HepG2 (cell line): Measurements from ENCODE around the gene PNKD. TPM values are rescaled to one million over a fixed set of nuclear protein-coding genes. Genes with fewer than 3 reads are reported as not detected.
A peak's percentile ranks its signal among the peaks of the same experiment; 100 is the strongest.

Experiments
- CEBPB ChIP-seq: IDR thresholded peaks from 2 replicates; pipeline ENCODE4 v1.6.1; 2011; ENCODE audit warnings: low read depth, low read length, improper control_type of control experiment, borderline replicate concordance
- CEBPG ChIP-seq: IDR thresholded peaks from 2 replicates; pipeline ENCODE4 v1.6.1; 2016
- GLI4 ChIP-seq: sonication (generic); formaldehyde crosslinking; IDR thresholded peaks from 2 replicates; pipeline ENCODE4 v1.5.1; 2020; ENCODE audit warnings: missing genetic modification reagents, mild to moderate bottlenecking, moderate library complexity, borderline replicate concordance
- GTF3A ChIP-seq: sonication (generic); formaldehyde crosslinking; conservative IDR thresholded peaks from 2 replicates; pipeline ENCODE4 v1.4.0; 2020; ENCODE audit warnings: mild to moderate bottlenecking, missing genetic modification reagents
- MED1 ChIP-seq: sonication (generic); formaldehyde crosslinking; IDR thresholded peaks from 2 replicates; pipeline ENCODE4 v1.4.0; 2020; ENCODE audit warnings: missing genetic modification reagents
- MNT ChIP-seq: fragments of 450-650 bp; IDR thresholded peaks from 2 replicates; pipeline ENCODE4 v1.6.1; 2016
- PBX3 ChIP-seq: sonication (generic); formaldehyde crosslinking; IDR thresholded peaks from 2 replicates; pipeline ENCODE4 v1.8.1; 2023; ENCODE audit warnings: missing genetic modification reagents, inconsistent platforms, borderline replicate concordance
- PHB2 ChIP-seq: fragments of 450-650 bp; IDR thresholded peaks from 2 replicates; pipeline ENCODE4 v1.6.1; 2018; ENCODE audit not compliant: partially characterized antibody
- SMYD3 ChIP-seq: sonication (generic); formaldehyde crosslinking; IDR thresholded peaks from 2 replicates; pipeline ENCODE4 v1.8.1; 2023; ENCODE audit warnings: mild to moderate bottlenecking, missing genetic modification reagents
- ZBTB10 ChIP-seq: sonication (generic); formaldehyde crosslinking; IDR thresholded peaks from 2 replicates; pipeline ENCODE4 v1.4.0; 2020; ENCODE audit warnings: missing genetic modification reagents, borderline replicate concordance
- ZFP41 ChIP-seq: sonication (generic); formaldehyde crosslinking; IDR thresholded peaks from 2 replicates; pipeline ENCODE4 v1.4.0; 2020; ENCODE audit warnings: mild to moderate bottlenecking, missing genetic modification reagents, borderline replicate concordance
- ZNF10 ChIP-seq: sonication (generic); formaldehyde crosslinking; IDR thresholded peaks from 2 replicates; pipeline ENCODE4 v1.4.0; 2020; ENCODE audit warnings: mild to moderate bottlenecking, low read depth, missing genetic modification reagents, borderline replicate concordance
- ZNF790 ChIP-seq: sonication (generic); formaldehyde crosslinking; IDR thresholded peaks from 2 replicates; pipeline ENCODE4 v1.8.0; 2022; ENCODE audit warnings: missing genetic modification reagents, mild to moderate bottlenecking, borderline replicate concordance
- ZNF841 ChIP-seq: sonication (generic); formaldehyde crosslinking; IDR thresholded peaks from 2 replicates; pipeline ENCODE4 v1.8.1; 2023; ENCODE audit warnings: missing genetic modification reagents, borderline replicate concordance
- ZZZ3 ChIP-seq: sonication (generic); formaldehyde crosslinking; IDR thresholded peaks from 2 replicates; pipeline ENCODE4 v1.4.0; 2020; ENCODE audit warnings: missing genetic modification reagents, mild to moderate bottlenecking, borderline replicate concordance
- polyA plus RNA-seq, 8 experiments: library from polyadenylated mRNA; depleted of rRNA in 3 of 8; stranded (reverse) in 7 of 8; unstranded in 1 of 8; fragments of >200 nt; fragmentation: Illumina TruSeq in 4 of 8; extraction: Trizol in 4 of 8; gene quantifications; 2 replicates each; pipeline versions ENCODE4 v1.2.1 to v1.2.3, GENCODE V29; 2011 to 2016; ENCODE audit warnings: low read depth in 4 of 8, missing spikeins in 1 of 8, mixed read lengths in 1 of 8; ENCODE audit not compliant: insufficient read depth in 1 of 8
- total RNA-seq, 5 experiments: library from RNA; depleted of rRNA; stranded (reverse); fragments of >200 nt; fragmentation: Illumina TruSeq; extraction: Trizol; gene quantifications; 2 replicates each; pipeline ENCODE4 v1.2.3, GENCODE V29; 2016; ENCODE audit warnings: low read depth in 1 of 5
- TF ChIP-seq, protein P1 (sequence below): sonication (generic); formaldehyde crosslinking; IDR thresholded peaks from 2 replicates; pipeline ENCODE4 v1.5.0; 2020; ENCODE audit warnings: mild to moderate bottlenecking, missing genetic modification reagents

The PNKD gene
- total and polyA plus RNA-seq, 2 of the 13 experiments (the other 11 are each of a cell fraction or from before 2014, with no cell fraction given): 55.9 to 80.4 TPM

- peak; percentile 85 for TF ChIP-seq CEBPB
- TF ChIP-seq ZNF10 (CRISPR knock-in tag): no peak
- TF ChIP-seq, protein P1, sequence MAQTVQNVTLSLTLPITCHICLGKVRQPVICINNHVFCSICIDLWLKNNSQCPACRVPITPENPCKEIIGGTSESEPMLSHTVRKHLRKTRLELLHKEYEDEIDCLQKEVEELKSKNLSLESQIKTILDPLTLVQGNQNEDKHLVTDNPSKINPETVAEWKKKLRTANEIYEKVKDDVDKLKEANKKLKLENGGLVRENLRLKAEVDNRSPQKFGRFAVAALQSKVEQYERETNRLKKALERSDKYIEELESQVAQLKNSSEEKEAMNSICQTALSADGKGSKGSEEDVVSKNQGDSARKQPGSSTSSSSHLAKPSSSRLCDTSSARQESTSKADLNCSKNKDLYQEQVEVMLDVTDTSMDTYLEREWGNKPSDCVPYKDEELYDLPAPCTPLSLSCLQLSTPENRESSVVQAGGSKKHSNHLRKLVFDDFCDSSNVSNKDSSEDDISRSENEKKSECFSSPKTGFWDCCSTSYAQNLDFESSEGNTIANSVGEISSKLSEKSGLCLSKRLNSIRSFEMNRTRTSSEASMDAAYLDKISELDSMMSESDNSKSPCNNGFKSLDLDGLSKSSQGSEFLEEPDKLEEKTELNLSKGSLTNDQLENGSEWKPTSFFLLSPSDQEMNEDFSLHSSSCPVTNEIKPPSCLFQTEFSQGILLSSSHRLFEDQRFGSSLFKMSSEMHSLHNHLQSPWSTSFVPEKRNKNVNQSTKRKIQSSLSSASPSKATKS: no peak
- TF ChIP-seq ZNF841: 0 out of 2 replicates have a peak, but pooled peaks have one; percentile 15
- TF ChIP-seq ZNF790: no peak
- no peak for TF ChIP-seq ZFP41 (CRISPR knock-in tag)
- no peak for TF ChIP-seq GLI4 (CRISPR knock-in tag)
- peak; percentile 71 for TF ChIP-seq CEBPG (CRISPR knock-in tag)
- TF ChIP-seq ZBTB10 (CRISPR knock-in tag): no peak
- no peak for TF ChIP-seq ZZZ3 (CRISPR knock-in tag)
- no peak for TF ChIP-seq SMYD3
- TF ChIP-seq MED1 (CRISPR knock-in tag): no peak
- no peak for TF ChIP-seq MNT
- no peak for TF ChIP-seq PHB2
- TF ChIP-seq PBX3 (CRISPR knock-in tag): no peak
- TF ChIP-seq GTF3A: no peak
- TF ChIP-seq, all 625 proteins: peak for 10
Observed at GRCh38 chr2:218393750-218394290, 123.5 kb downstream of the PNKD start (continued).
